GM18502 (cell line): ENCODE measurements around the gene DOCK4.
"Not testable (repeated sequence)": the region's sequence is repeated elsewhere in the genome, so short reads cannot be mapped to it uniquely, and the experiment has no call there.

Experiments
- ATAC-seq: cut with Tn5 transposase; IDR thresholded peaks from one replicate; pipeline ENCODE4 v1.9.1; 2021; ENCODE audit warnings: mild to moderate bottlenecking; ENCODE audit not compliant: unreplicated experiment, poor library complexity

The DOCK4 gene

GRCh38 chr7:112137141-112138101 lies 68.8 kb downstream of the DOCK4 start:
- no peak for ATAC-seq

- ATAC-seq: no peak
Measured at GRCh38 chr7:112136271-112137008, 69.8 kb downstream of the DOCK4 start.

- ATAC-seq: no peak
Measured at GRCh38 chr7:112135815-112136214, 70.4 kb downstream of the DOCK4 start.

- no peak for ATAC-seq
Measured at GRCh38 chr7:112134039-112134438, 72.2 kb downstream of the DOCK4 start.

GRCh38 chr7:112133328-112133727 lies 72.9 kb downstream of the DOCK4 start:
- ATAC-seq: no peak

- ATAC-seq: no peak
Measured at GRCh38 chr7:112132051-112132694, 74.0 kb downstream of the DOCK4 start.

GRCh38 chr7:112130729-112131410 lies 75.3 kb downstream of the DOCK4 start:
- no peak for ATAC-seq

- no peak for ATAC-seq
Measured at GRCh38 chr7:112129655-112130323, 76.4 kb downstream of the DOCK4 start.

GRCh38 chr7:112128461-112129425 lies 77.5 kb downstream of the DOCK4 start:
- ATAC-seq: not testable (repeated sequence)

GRCh38 chr7:112128041-112128440 lies 78.2 kb downstream of the DOCK4 start:
- ATAC-seq: not testable (repeated sequence)

- no peak for ATAC-seq
Measured at GRCh38 chr7:112125250-112125649, 80.9 kb downstream of the DOCK4 start.

GRCh38 chr7:112124061-112124766 lies 82.0 kb downstream of the DOCK4 start:
- no peak for ATAC-seq

GRCh38 chr7:112122798-112123197 lies 83.4 kb downstream of the DOCK4 start:
- ATAC-seq: no peak

- ATAC-seq: no peak
Measured at GRCh38 chr7:112122144-112122543, 84.1 kb downstream of the DOCK4 start.

- ATAC-seq: no peak
Measured at GRCh38 chr7:112121318-112121717, 84.9 kb downstream of the DOCK4 start.

- ATAC-seq: no peak
Measured at GRCh38 chr7:112120696-112121217, 85.4 kb downstream of the DOCK4 start.
